IMR-90 (cell line): ENCODE results near the gene RAD51B. TPM values are rescaled to one million over a fixed set of nuclear protein-coding genes. Genes with fewer than 3 reads are reported as not detected.

Experiments
- ATAC-seq: fragments of 200-7000 bp; cut with Tn5 transposase; 2 replicates; pipeline ENCODE4 v1.9.1; 2020; ENCODE audit warnings: low read depth, mild to moderate bottlenecking, moderate library complexity
- BruUV-seq: library from RNA; stranded (reverse); fragments of 400-500 nt; replicated peaks from 2 replicates; lab custom pipeline; 2021; lab: Mats Ljungman, UMichigan
- CTCF ChIA-PET: fragments of 300-600 bp; formaldehyde crosslinking; extraction: SDS; loops from one replicate; lab custom pipeline; 2021; ENCODE audit warnings: antibody characterized with exemption; lab: Yijun Ruan, JAX
- POLR2A ChIA-PET: fragments of 300-600 bp; sonication (Branson Sonifier 250); formaldehyde crosslinking; loops from one replicate; lab custom pipeline; 2022; ENCODE audit warnings: antibody characterized with exemption; ENCODE audit not compliant: unreplicated experiment; lab: Charles Lee
- DNase-seq: peaks from one replicate; pipeline ENCODE4 v3.0.0; 2013
- H2AFZ ChIP-seq: replicated peaks from 2 replicates; pipeline ENCODE3; 2013; ENCODE audit warnings: low read length, mild to moderate bottlenecking; ENCODE audit not compliant: poor library complexity
- H2AK5ac ChIP-seq: 2 replicates; pipeline ENCODE4 v1.6.1; 2013; ENCODE audit warnings: low read depth, low read length, inconsistent platforms
- H2AK9ac ChIP-seq: replicated peaks from 2 replicates; pipeline ENCODE3; 2013; ENCODE audit warnings: mild to moderate bottlenecking, low read depth, low read length, moderate library complexity; ENCODE audit not compliant: poor library complexity
- H2BK120ac ChIP-seq: 2 replicates; pipeline ENCODE4 v1.6.1; 2013; ENCODE audit warnings: low read depth, low read length, inconsistent platforms
- H2BK15ac ChIP-seq: 3 replicates; pipeline ENCODE4 v1.6.1; 2013; ENCODE audit warnings: low read depth, low read length, inconsistent platforms
- H2BK20ac ChIP-seq: 2 replicates; pipeline ENCODE4 v1.6.1; 2013; ENCODE audit warnings: low read depth, mild to moderate bottlenecking, inconsistent platforms, low read length, moderate library complexity
- H2BK5ac ChIP-seq: 2 replicates; pipeline ENCODE4 v1.6.1; 2013; ENCODE audit warnings: mild to moderate bottlenecking, low read depth, low read length, inconsistent platforms; ENCODE audit not compliant: poor library complexity, severe bottlenecking
- H3K14ac ChIP-seq: replicated peaks from 2 replicates; pipeline ENCODE4 v1.6.1; 2013; ENCODE audit warnings: low read depth, low read length, inconsistent platforms
- H3K18ac ChIP-seq: 2 replicates; pipeline ENCODE4 v1.6.1; 2013; ENCODE audit warnings: low read depth, low read length, control low read depth
- H3K23ac ChIP-seq: 2 replicates; pipeline ENCODE4 v1.6.1; 2013; ENCODE audit warnings: low read depth, low read length, inconsistent platforms
- H3K27ac ChIP-seq: 2 replicates; pipeline ENCODE4 v1.5.1; 2013; ENCODE audit warnings: mild to moderate bottlenecking, control low read depth, low read length; ENCODE audit not compliant: insufficient read depth
- H3K27me3 ChIP-seq: 2 replicates; pipeline ENCODE4 v1.6.1; 2013; ENCODE audit warnings: low read length; ENCODE audit not compliant: control insufficient read depth, insufficient read depth
- H3K36me3 ChIP-seq: 2 replicates; pipeline ENCODE4 v1.6.1; 2013; ENCODE audit warnings: low read length, mixed read lengths; ENCODE audit not compliant: control insufficient read depth, insufficient read depth
- H3K4ac ChIP-seq: 2 replicates; pipeline ENCODE4 v1.6.1; 2013; ENCODE audit warnings: low read depth, low read length, inconsistent platforms
- H3K4me1 ChIP-seq: 2 replicates; pipeline ENCODE4 v1.6.1; 2013; ENCODE audit warnings: low read length, mixed read lengths; ENCODE audit not compliant: control insufficient read depth, insufficient read depth
- H3K4me2 ChIP-seq: 2 replicates; pipeline ENCODE4 v1.6.1; 2013; ENCODE audit warnings: low read depth, mild to moderate bottlenecking, control low read depth, low read length, moderate library complexity
- H3K4me3 ChIP-seq: 2 replicates; pipeline ENCODE4 v1.5.1; 2013; ENCODE audit warnings: low read depth, mild to moderate bottlenecking, control low read depth, low read length, moderate library complexity; ENCODE audit not compliant: insufficient read depth
- H3K56ac ChIP-seq: 2 replicates; pipeline ENCODE4 v1.6.1; 2013; ENCODE audit warnings: low read length, inconsistent platforms; ENCODE audit not compliant: insufficient read depth; ENCODE audit errors: extremely low read depth
- H3K79me1 ChIP-seq, 2 experiments: 2 replicates each; pipeline ENCODE4 v1.6.1; 2013; ENCODE audit warnings: low read length in 2 of 2, inconsistent platforms in 1 of 2, low read depth in 1 of 2
- H3K9ac ChIP-seq: 2 replicates; pipeline ENCODE4 v1.6.1; 2013; ENCODE audit warnings: low read depth, low read length, control low read depth
- H3K9me1 ChIP-seq: 2 replicates; pipeline ENCODE4 v1.6.1; 2013; ENCODE audit warnings: low read length, inconsistent platforms; ENCODE audit not compliant: insufficient read depth
- H3K9me3 ChIP-seq: 2 replicates; pipeline ENCODE4 v1.6.1; 2013; ENCODE audit warnings: low read length; ENCODE audit not compliant: control insufficient read depth, insufficient read depth
- H4K20me1 ChIP-seq: 2 replicates; pipeline ENCODE4 v1.6.1; 2013; ENCODE audit warnings: low read length, inconsistent platforms; ENCODE audit not compliant: insufficient read depth
- H4K5ac ChIP-seq: 2 replicates; pipeline ENCODE4 v1.6.1; 2013; ENCODE audit warnings: mild to moderate bottlenecking, low read depth, low read length, control low read depth
- H4K8ac ChIP-seq, 2 experiments: 2 replicates each; pipeline ENCODE4 v1.6.1; 2013; ENCODE audit warnings: low read depth in 2 of 2, low read length in 2 of 2, control low read depth in 1 of 2, inconsistent platforms in 1 of 2
- H4K91ac ChIP-seq: 2 replicates; pipeline ENCODE4 v1.6.1; 2013; ENCODE audit warnings: low read depth, low read length, inconsistent platforms; ENCODE audit not compliant: insufficient read depth
- CHD1 ChIP-seq: IDR thresholded peaks from 2 replicates; pipeline ENCODE4 v1.6.1; 2012; ENCODE audit warnings: low read depth, low read length, improper control_type of control experiment
- CTCF ChIP-seq: conservative IDR thresholded peaks from 2 replicates; pipeline ENCODE4 v1.5.1; 2012; ENCODE audit warnings: mild to moderate bottlenecking, low read depth, low read length, improper control_type of control experiment
- FOS ChIP-seq: fragments of 150-350 bp; IDR thresholded peaks from 2 replicates; pipeline ENCODE4 v1.6.1; 2016; ENCODE audit warnings: low read depth, low read length
- MAZ ChIP-seq: IDR thresholded peaks from 2 replicates; pipeline ENCODE4 v1.6.1; 2012; ENCODE audit warnings: low read depth, mild to moderate bottlenecking, low read length, improper control_type of control experiment, moderate library complexity, borderline replicate concordance
- MXI1 ChIP-seq: IDR thresholded peaks from 2 replicates; pipeline ENCODE4 v1.6.1; 2012; ENCODE audit warnings: low read depth, mild to moderate bottlenecking, low read length, moderate library complexity, borderline replicate concordance
- POLR2A ChIP-seq: IDR thresholded peaks from 2 replicates; pipeline ENCODE4 v1.6.1; 2012; ENCODE audit warnings: mild to moderate bottlenecking, low read depth, low read length
- RCOR1 ChIP-seq: IDR thresholded peaks from 2 replicates; pipeline ENCODE4 v1.6.1; 2012; ENCODE audit warnings: mild to moderate bottlenecking, low read length, improper control_type of control experiment; ENCODE audit not compliant: insufficient replicate concordance
- RFX5 ChIP-seq: IDR thresholded peaks from 2 replicates; pipeline ENCODE4 v1.8.0; 2012; ENCODE audit warnings: low read depth, mild to moderate bottlenecking, low read length, moderate library complexity
- WGBS, 2 experiments: methylation state at CpG; one replicate each; pipeline versions ENCODE4 v1.1.5 to v1.1.7; 2013; ENCODE audit warnings: missing lambda C conversion rate in 2 of 2; ENCODE audit not compliant: insufficient read length in 1 of 2; ENCODE audit errors: extremely low coverage in 2 of 2; 5-methylcytosine and 5-hydroxymethylcytosine counted together
- dilution Hi-C: fragments of 300-500 bp; cut with HindIII; formaldehyde crosslinking; loops from one replicate; pipeline ENCODE4 v1.14.3; 2018; ENCODE audit warnings: low sequenced_read_pairs; ENCODE audit not compliant: unreplicated experiment
- in situ Hi-C: fragments of 300-500 bp; cut with MboI; formaldehyde crosslinking; loops from 3 replicates; pipeline ENCODE4 v1.14.3; 2019; ENCODE audit warnings: low sequenced_read_pairs, inconsistent platforms, mixed read lengths
- intact Hi-C: fragments of 100-400 bp; cut with micrococcal nuclease; formaldehyde crosslinking; loops from 2 replicates; pipeline ENCODE4 v1.10.0; 2022
- polyA plus RNA-seq, 3 experiments: library from polyadenylated mRNA; depleted of rRNA; stranded (reverse); fragments of >200 nt; gene quantifications; 2 replicates each; pipeline ENCODE4 v1.2.3, GENCODE V29; 2012; ENCODE audit warnings: low replicate concordance in 1 of 3
- total RNA-seq: library from RNA; depleted of rRNA; stranded (reverse); fragments of >200 nt; gene quantifications from 2 replicates; pipeline ENCODE4 v1.2.3, GENCODE V29; 2012

RAD51B gene
- total and polyA plus RNA-seq, 2 of the 4 experiments (the other 2 are of a cell fraction), result 5.1 to 18.8 TPM

DNA sequence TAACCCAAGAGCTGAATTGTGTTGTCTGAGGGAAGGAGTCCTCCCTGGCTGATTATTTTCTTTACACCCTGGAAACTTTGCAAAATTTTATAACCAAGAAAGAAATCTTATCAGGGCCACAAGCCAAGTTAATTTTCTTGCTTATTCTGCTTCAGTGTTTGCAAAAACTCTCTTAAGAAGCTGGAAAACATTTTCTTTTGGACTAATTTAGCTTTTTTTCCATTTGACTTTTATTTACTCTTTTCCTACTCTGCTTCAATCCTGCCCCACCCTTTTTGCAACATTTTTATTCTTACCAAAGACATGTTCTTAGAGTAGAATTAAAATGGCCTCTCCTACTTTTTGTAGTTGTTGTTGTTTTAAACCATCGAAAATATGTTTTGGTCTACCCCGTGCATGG is 594.5 kb downstream of the RAD51B start:
- H2AK5ac ChIP-seq, result no peak overlapping the region
- no peak overlapping the region for H2AFZ ChIP-seq
- H4K8ac ChIP-seq, result no peak overlapping the region
- ATAC-seq (no peak), DNase-seq (no peak)
- peaks cover 4% of the 10 kb centered on the region; the same call in 1 of the 2 replicates for H3K4me1 ChIP-seq
- no peak overlapping the region for H4K91ac ChIP-seq
- H3K79me1 ChIP-seq, result no peaks in the 10 kb centered on the region
- H3K23ac ChIP-seq, result no peak overlapping the region
- H3K4me2 ChIP-seq, result no peak overlapping the region
- ChIA-PET CTCF (no interaction called here), POLR2A (no interaction called here)
- H4K5ac ChIP-seq, result no peak overlapping the region
- H3K4ac ChIP-seq, result no peak overlapping the region
- H3K18ac ChIP-seq, result 0 out of 2 replicates have a peak overlapping the region, but pooled peaks have one; percentile 40
- H4K20me1 ChIP-seq, result no peaks in the 10 kb centered on the region
- no peaks in the 10 kb centered on the region for H3K36me3 ChIP-seq
- no peak overlapping the region for H2BK20ac ChIP-seq
- peaks cover 7% of the 10 kb centered on the region for H3K9me1 ChIP-seq
- H3K14ac ChIP-seq, result no peak overlapping the region
- no peak overlapping the region for H3K4me3 ChIP-seq
- WGBS, 2 experiments, result no CpG with 5 or more reads among the region's 2 CpGs
- no peak overlapping the region for H2BK15ac ChIP-seq
- no peaks in the 10 kb centered on the region for H3K9me3 ChIP-seq
- intact Hi-C loops (no loop called here), in situ Hi-C loops (no loop called here), dilution Hi-C loops (no loop called here)
- H3K27ac ChIP-seq, result no peak overlapping the region
- TF ChIP-seq CTCF (no peak), MAZ (no peak), POLR2A (no peak), RCOR1 (no peak), RFX5 (no peak), FOS (no peak), MXI1 (no peak), CHD1 (no peak)
- H3K27me3 ChIP-seq, result no peaks in the 10 kb centered on the region
- BruUV-seq, result no TSS peak
- H3K9ac ChIP-seq, result no peak overlapping the region
- no peak overlapping the region for H2BK5ac ChIP-seq
- H2AK9ac ChIP-seq, result no peak overlapping the region
- no peak overlapping the region for H3K56ac ChIP-seq
- H2BK120ac ChIP-seq, result no peak overlapping the region
